Islet precursor cell (in vitro differentiated cells): ENCODE data around the gene GIMAP1.

Source experiments
- DNase-seq: peaks from one replicate; pipeline ENCODE4 v3.0.0-alpha.2; 2018

GIMAP1 gene

GRCh38 chr7:150722431-150722931 is 6.1 kb downstream of the GIMAP1 start:
- peak; percentile 12 for DNase-seq

- DNase-seq: no peak
These were observed 7.1 kb downstream of the GIMAP1 start for GRCh38 chr7:150723467-150723866.

- DNase-seq: peak; percentile 30
These were observed 11.0 kb downstream of the GIMAP1 start for GRCh38 chr7:150727381-150727780.

GRCh38 chr7:150728011-150728410 is 11.6 kb downstream of the GIMAP1 start:
- DNase-seq: no peak

- DNase-seq: no peak
These were observed 12.2 kb downstream of the GIMAP1 start for GRCh38 chr7:150728609-150729008.

GRCh38 chr7:150731916-150732315 is 15.5 kb downstream of the GIMAP1 start:
- no peak for DNase-seq

GRCh38 chr7:150732786-150733481 is 16.5 kb downstream of the GIMAP1 start:
- DNase-seq: peak; percentile 22

GRCh38 chr7:150733482-150734095 is 17.2 kb downstream of the GIMAP1 start:
- no peak for DNase-seq

GRCh38 chr7:150734254-150734653 is 17.8 kb downstream of the GIMAP1 start:
- no peak for DNase-seq

- DNase-seq: peak; percentile 31
These were observed 19.4 kb downstream of the GIMAP1 start for GRCh38 chr7:150735596-150736358.

GRCh38 chr7:150736864-150737263 is 20.5 kb downstream of the GIMAP1 start:
- peak; percentile 25 for DNase-seq

GRCh38 chr7:150737265-150738055 is 21.0 kb downstream of the GIMAP1 start, which contains the start of gene GIMAP5:
Gene GIMAP5 (plus strand): TSS chr7:150737418. CDS start chr7:150740885, 3,467 bp downstream.
- DNase-seq: peak; percentile 50

GRCh38 chr7:150738092-150738491 is 21.7 kb downstream of the GIMAP1 start:
- DNase-seq: no peak

GRCh38 chr7:150738591-150739001 is 22.2 kb downstream of the GIMAP1 start:
- no peak for DNase-seq

- DNase-seq: no peak
These were observed 22.6 kb downstream of the GIMAP1 start for GRCh38 chr7:150739033-150739432.

- DNase-seq: no peak
These were observed 23.6 kb downstream of the GIMAP1 start for GRCh38 chr7:150740053-150740452.

GRCh38 chr7:150742286-150742968 is 26.0 kb downstream of the GIMAP1 start:
- no peak for DNase-seq

GRCh38 chr7:150744041-150744656 is 27.7 kb downstream of the GIMAP1 start:
- DNase-seq: no peak

GRCh38 chr7:150745086-150745485 is 28.7 kb downstream of the GIMAP1 start:
- no peak for DNase-seq

- DNase-seq: no peak
These were observed 29.5 kb downstream of the GIMAP1 start for GRCh38 chr7:150745876-150746275.

GRCh38 chr7:150746921-150747320 is 30.5 kb downstream of the GIMAP1 start:
- no peak for DNase-seq

- DNase-seq: no peak
These were observed 32.0 kb downstream of the GIMAP1 start for GRCh38 chr7:150748376-150748775.
